ENCODE results near the gene TREH. TPM values are rescaled to one million over a fixed set of nuclear protein-coding genes. Genes with fewer than 3 reads are reported as not detected.

Gene TREH
- total and polyA plus RNA-seq, 2 of the 8 experiments (the other 6 are each of a cell fraction or from before 2014, with no cell fraction given): 0.03 TPM; not detected in 1

GRCh38 chr11:118679483-118679882 is at the start of gene TREH (continued):
- TF ChIP-seq CHD2 (IDR thresholded peaks at IDR 0.05; ENCODE audit: low read length): no peak
- TF ChIP-seq GABPA (IDR thresholded peaks at IDR 0.05; ENCODE audit: borderline replicate concordance, insufficient read depth, low read length): no peak
- no peak for TF ChIP-seq RNF2 (IDR thresholded peaks at IDR 0.05; ENCODE audit: borderline replicate concordance, low read depth, low read length, missing control alignments, poor library complexity, severe bottlenecking)
- TF ChIP-seq ATF3 (IDR thresholded peaks at IDR 0.05; ENCODE audit: insufficient read depth, low read depth, low read length): no peak
- no peak for TF ChIP-seq PHF8 (conservative IDR thresholded peaks at IDR 0.05; ENCODE audit: low read depth, low read length)
- no peak for TF ChIP-seq TAF7 (optimal IDR thresholded peaks at IDR 0.05; ENCODE audit: borderline replicate concordance, low read depth, low read length)
- no peak for TF ChIP-seq SIX5 (IDR thresholded peaks at IDR 0.05; ENCODE audit: low read depth, low read length)
- TF ChIP-seq SIN3A (conservative IDR thresholded peaks at IDR 0.05 in 1 of 2, IDR thresholded peaks at IDR 0.05 in 1 of 2; ENCODE audit: low read depth in 1 of 2, low read length in 2 of 2): no peak
